AG04449 (cell line): ENCODE results near the gene DDX50.

Experiments used
- CTCF ChIA-PET: fragments of 350-600 bp; formaldehyde crosslinking; extraction: SDS; loops from one replicate; lab custom pipeline; 2021; ENCODE audit warnings: antibody characterized with exemption; lab: Yijun Ruan, JAX
- POLR2A ChIA-PET: fragments of 400-600, 350-600 bp; formaldehyde crosslinking; extraction: SDS; loops from one replicate; lab custom pipeline; 2020; ENCODE audit warnings: antibody characterized with exemption, inconsistent platforms; lab: Yijun Ruan, JAX
- DNase-seq: peaks from one replicate; pipeline ENCODE4 v3.0.0-alpha.2; 2010; ENCODE audit warnings: low read depth, low spot score
- H3K4me3 ChIP-seq: 2 replicates; pipeline ENCODE4 v1.5.1; 2011; ENCODE audit warnings: low read depth, mild to moderate bottlenecking, control low read depth, low read length
- CTCF ChIP-seq: IDR thresholded peaks from one replicate; pipeline ENCODE4 v1.5.1; 2011; ENCODE audit warnings: mild to moderate bottlenecking, moderate library complexity, low read length, control low read depth, inconsistent platforms; ENCODE audit not compliant: insufficient read depth; ENCODE audit errors: missing control alignments

The DDX50 gene

GRCh38 chr10:68869623-68870022 lies 31.5 kb upstream of the DDX50 start:
- H3K4me3 ChIP-seq, result no peak overlapping the region
- DNase-seq, result no peak
- CTCF ChIA-PET, result interaction anchor here (1.0 kb wide), 1 partner anchor 12 kb away, joined by 4 read pairs; no protein-coding TSS in a partner anchor
- no peak for TF ChIP-seq CTCF
- POLR2A ChIA-PET, result no interaction called here

- no peak overlapping the region for H3K4me3 ChIP-seq
- ChIA-PET CTCF (interaction anchor here (1.0 to 2.2 kb wide), 2 partner anchors 11 to 27 kb away, joined by 4 to 6 read pairs; no protein-coding TSS in a partner anchor), POLR2A (no interaction called here)
- TF ChIP-seq CTCF, result no peak
- no peak for DNase-seq
These were observed 31.1 kb upstream of the DDX50 start for GRCh38 chr10:68870061-68870460.

- DNase-seq, result no peak
- ChIA-PET POLR2A (interaction anchor here (0.5 kb wide), 1 partner anchor 18 kb away, joined by 5 read pairs; no protein-coding TSS in a partner anchor), CTCF (interaction anchor here (1.0 to 2.2 kb wide), 2 partner anchors 11 to 27 kb away, joined by 4 to 6 read pairs; no protein-coding TSS in a partner anchor)
- TF ChIP-seq CTCF, result no peak
- H3K4me3 ChIP-seq, result no peak overlapping the region
These were observed 30.5 kb upstream of the DDX50 start for GRCh38 chr10:68870545-68871104.

GRCh38 chr10:68871105-68871711 lies 29.9 kb upstream of the DDX50 start:
- TF ChIP-seq CTCF, result no peak
- ChIA-PET POLR2A (interaction anchor here (0.5 kb wide), 1 partner anchor 18 kb away, joined by 5 read pairs; no protein-coding TSS in a partner anchor), CTCF (interaction anchor here (2.2 kb wide), 1 partner anchor 26 kb away, joined by 6 read pairs; no protein-coding TSS in a partner anchor)
- H3K4me3 ChIP-seq, result no peak overlapping the region
- DNase-seq, result peak; percentile 24

GRCh38 chr10:68871731-68872342 lies 29.3 kb upstream of the DDX50 start:
- TF ChIP-seq CTCF, result no peak
- no peak overlapping the region for H3K4me3 ChIP-seq
- ChIA-PET POLR2A (no interaction called here), CTCF (interaction anchor here (2.2 kb wide), 1 partner anchor 26 kb away, joined by 6 read pairs; no protein-coding TSS in a partner anchor)
- DNase-seq, result peak; percentile 80
